ENCODE measurements around the gene ASTN1. TPM values are rescaled to one million over a fixed set of nuclear protein-coding genes. Genes with fewer than 3 reads are reported as not detected.

ASTN1 gene
- total RNA-seq, 1 experiment from 2014 or later, result 0.13 TPM

DNA sequence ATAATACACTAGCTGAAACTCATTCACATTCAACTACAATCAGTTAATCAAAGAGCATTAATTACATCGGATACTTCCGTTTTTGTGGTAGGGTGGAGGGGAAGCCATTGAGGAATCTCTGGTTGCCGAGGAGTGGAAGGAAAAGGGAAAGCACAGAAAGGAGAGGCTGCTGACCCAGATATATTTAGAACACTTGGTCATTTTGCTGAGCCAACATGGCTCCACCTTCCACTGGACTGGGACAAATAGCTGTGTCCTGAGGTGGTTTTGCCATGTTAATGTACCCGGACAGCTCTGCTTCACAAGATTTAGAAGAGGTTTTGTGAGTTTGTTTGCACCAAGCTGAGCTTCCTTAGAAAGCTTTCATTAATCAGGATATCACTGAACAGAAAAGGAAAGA lies 26.2 kb downstream of the ASTN1 start:
- H3K4me1 ChIP-seq (replicated peaks), result no peaks in the 10 kb centered on the region
- no peak for DNase-seq (ENCODE audit: low read depth in 1 of 2, low spot score in 2 of 2)
- H3K27ac ChIP-seq, result no peak overlapping the region
- no peak overlapping the region for H3K4me3 ChIP-seq
- no peaks in the 10 kb centered on the region; the same call in 1 of the 2 replicates for H3K27me3 ChIP-seq (replicated peaks)
- H3K9me3 ChIP-seq (replicated peaks), result no peaks in the 10 kb centered on the region
- no peaks in the 10 kb centered on the region for H3K36me3 ChIP-seq

DNA sequence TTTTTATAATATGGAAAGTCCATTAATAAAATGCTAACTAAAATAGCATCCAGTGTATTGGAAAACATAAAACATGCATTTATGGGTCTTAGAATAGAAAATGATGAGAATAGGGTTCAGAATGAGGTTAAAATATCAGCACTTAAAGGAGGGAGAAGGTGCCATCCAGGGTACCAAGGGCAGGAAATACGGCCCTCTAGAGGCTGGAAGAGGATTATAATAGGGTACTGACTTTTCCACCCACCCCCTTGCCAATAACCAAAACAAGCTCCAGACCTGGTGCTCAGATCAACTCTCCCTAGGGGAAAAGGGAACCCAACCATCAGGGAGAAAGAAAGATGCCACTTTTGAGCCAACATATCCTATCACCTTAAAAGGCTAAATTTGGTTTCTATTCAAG lies 26.7 kb downstream of the ASTN1 start:
- Histone ChIP-seq H3K4me3 (no peak overlapping the region), H3K27me3 (replicated peaks) (no peaks in the 10 kb centered on the region; the same call in 1 of the 2 replicates), H3K9me3 (replicated peaks) (no peaks in the 10 kb centered on the region), H3K4me1 (replicated peaks) (no peaks in the 10 kb centered on the region), H3K27ac (no peak overlapping the region), H3K36me3 (no peaks in the 10 kb centered on the region)
- no peak for DNase-seq (ENCODE audit: low read depth in 1 of 2, low spot score in 2 of 2)

DNA sequence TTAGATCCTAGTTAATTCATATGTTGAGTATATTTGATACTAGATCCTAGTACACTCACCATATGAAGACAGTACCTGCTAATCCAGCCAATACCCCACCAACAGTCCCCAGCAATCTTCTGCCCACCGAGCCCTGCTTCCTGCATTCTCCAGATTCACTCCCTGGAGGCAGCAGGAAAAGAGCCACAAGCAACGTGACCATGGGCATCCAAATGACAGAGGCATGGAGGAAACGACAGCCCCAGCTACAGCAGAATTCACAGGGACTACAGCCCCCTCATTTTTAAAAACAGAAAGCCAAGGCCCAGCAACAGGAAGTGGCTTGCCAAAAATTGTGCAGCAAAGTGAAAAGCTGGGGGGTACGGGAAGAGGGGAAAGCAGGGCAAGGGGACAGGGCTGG lies 29.3 kb downstream of the ASTN1 start:
- H3K27me3 ChIP-seq (replicated peaks), result no peaks in the 10 kb centered on the region

DNA sequence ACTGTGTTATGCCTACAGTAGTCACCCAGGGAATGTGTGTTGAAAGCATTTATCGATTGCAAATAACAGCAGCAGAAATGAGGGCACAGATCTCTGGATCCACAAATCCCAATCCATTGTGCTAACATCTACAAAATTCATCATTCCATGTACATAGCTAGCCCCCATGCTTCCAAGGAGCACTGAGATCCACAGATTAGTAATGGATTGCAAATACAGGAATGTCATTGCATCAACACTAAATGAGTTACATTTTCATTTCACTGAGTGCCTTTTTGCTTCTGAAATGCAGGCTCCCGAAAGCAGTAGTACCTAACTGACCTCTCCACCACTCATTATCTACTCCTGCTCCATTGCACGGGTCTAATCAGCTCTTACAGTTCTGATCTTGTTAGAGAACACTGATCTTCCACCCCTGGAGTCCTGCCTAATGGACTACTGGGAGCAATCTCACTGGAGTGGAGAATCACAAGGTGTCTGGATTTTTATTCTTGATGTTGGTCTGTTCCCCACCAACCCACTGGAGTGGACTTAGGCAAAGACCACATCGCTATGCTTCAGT lies 30.5 kb downstream of the ASTN1 start:
- DNase-seq (ENCODE audit: low read depth in 1 of 2, low spot score in 2 of 2), result no peak
- Histone ChIP-seq H3K27ac (no peak overlapping the region), H3K4me3 (no peak overlapping the region), H3K9me3 (replicated peaks) (no peaks in the 10 kb centered on the region), H3K4me1 (replicated peaks) (no peaks in the 10 kb centered on the region), H3K36me3 (no peaks in the 10 kb centered on the region), H3K27me3 (replicated peaks) (no peaks in the 10 kb centered on the region)

More for the DNA sequence above, 29.3 kb downstream of the ASTN1 start:
- DNase-seq (ENCODE audit: low read depth in 1 of 2, low spot score in 2 of 2), result no peak
- no peaks in the 10 kb centered on the region for H3K4me1 ChIP-seq (replicated peaks)
- no peaks in the 10 kb centered on the region for H3K9me3 ChIP-seq (replicated peaks)
- no peaks in the 10 kb centered on the region for H3K36me3 ChIP-seq
- H3K4me3 ChIP-seq, result no peak overlapping the region
- H3K27ac ChIP-seq, result no peak overlapping the region

DNA sequence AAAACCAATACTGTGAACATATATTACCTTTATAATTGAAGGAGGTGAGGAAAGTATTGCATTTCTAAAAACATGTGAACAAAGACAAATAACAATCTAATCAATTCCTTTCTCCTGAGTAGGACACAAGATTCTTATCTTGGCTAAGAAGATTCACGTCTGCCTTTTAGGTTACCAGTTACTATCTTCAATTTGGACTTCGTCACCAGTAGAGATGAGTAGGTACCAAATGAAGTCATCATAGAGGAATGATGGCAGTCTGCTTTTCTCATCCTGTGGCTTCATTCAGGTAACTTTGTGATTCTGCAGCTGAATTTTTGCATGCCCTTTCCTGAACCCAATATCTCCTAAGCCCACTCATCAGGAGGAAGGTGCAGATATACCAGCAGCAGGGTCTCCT lies 32.4 kb downstream of the ASTN1 start:
- H3K9me3 ChIP-seq (replicated peaks), result no peaks in the 10 kb centered on the region
- H3K4me3 ChIP-seq, result no peak overlapping the region
- no peaks in the 10 kb centered on the region for H3K27me3 ChIP-seq (replicated peaks)
- H3K36me3 ChIP-seq, result no peaks in the 10 kb centered on the region
- H3K27ac ChIP-seq, result no peak overlapping the region
- no peaks in the 10 kb centered on the region for H3K4me1 ChIP-seq (replicated peaks)
- DNase-seq (ENCODE audit: low read depth in 1 of 2, low spot score in 2 of 2), result no peak

DNA sequence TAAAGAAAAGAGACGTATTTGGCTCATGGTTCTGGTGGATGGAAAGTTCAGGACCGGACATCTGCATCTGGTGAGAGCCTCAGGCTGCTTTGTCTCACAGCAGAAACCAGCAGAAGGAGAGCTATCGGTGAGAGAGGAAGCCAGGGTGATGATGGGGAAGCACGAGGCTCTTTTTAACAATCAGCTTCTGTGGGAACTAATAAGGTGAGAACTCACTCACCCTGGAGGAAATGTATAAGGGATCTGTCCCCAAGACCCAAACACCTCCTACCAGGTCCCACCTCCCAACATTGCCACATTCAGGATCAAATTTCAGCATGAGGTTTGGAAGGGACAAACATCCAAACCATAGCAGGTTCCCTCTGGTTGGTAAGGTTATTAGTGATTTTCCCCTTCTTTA lies 32.8 kb downstream of the ASTN1 start:
- Histone ChIP-seq H3K27ac (no peak overlapping the region), H3K4me3 (no peak overlapping the region), H3K4me1 (replicated peaks) (no peaks in the 10 kb centered on the region), H3K36me3 (no peaks in the 10 kb centered on the region), H3K9me3 (replicated peaks) (no peaks in the 10 kb centered on the region), H3K27me3 (replicated peaks) (no peaks in the 10 kb centered on the region)
- no peak for DNase-seq (ENCODE audit: low read depth in 1 of 2, low spot score in 2 of 2)

DNA sequence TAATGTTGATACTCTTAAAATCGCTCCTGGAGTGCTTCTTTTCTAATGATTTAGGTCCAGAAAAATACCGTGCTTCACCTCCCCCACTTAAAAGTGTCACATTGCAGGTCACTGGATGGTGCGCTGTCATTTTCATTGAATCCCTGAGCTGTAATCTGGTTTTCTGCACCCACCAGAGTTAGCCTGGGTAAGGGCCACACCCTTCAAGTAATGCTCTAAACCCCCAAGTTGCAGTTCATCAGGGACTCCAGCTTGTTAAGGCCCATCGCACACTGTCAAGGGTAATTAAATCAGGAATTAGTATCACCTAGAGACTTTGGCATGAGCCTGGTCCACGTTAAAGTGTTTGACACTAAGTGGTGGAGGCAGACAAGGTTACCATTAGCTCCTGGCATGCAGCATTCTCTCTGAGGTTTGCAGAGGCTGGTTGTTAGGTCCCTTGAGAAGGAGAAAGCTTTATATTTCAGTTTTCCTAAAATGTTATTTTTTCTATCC lies 34.0 kb downstream of the ASTN1 start:
- Histone ChIP-seq H3K4me1 (replicated peaks) (no peaks in the 10 kb centered on the region), H3K9me3 (replicated peaks) (no peaks in the 10 kb centered on the region), H3K4me3 (no peak overlapping the region), H3K36me3 (no peaks in the 10 kb centered on the region), H3K27ac (no peak overlapping the region), H3K27me3 (replicated peaks) (no peaks in the 10 kb centered on the region)
- DNase-seq (ENCODE audit: low read depth in 1 of 2, low spot score in 2 of 2), result no peak

DNA sequence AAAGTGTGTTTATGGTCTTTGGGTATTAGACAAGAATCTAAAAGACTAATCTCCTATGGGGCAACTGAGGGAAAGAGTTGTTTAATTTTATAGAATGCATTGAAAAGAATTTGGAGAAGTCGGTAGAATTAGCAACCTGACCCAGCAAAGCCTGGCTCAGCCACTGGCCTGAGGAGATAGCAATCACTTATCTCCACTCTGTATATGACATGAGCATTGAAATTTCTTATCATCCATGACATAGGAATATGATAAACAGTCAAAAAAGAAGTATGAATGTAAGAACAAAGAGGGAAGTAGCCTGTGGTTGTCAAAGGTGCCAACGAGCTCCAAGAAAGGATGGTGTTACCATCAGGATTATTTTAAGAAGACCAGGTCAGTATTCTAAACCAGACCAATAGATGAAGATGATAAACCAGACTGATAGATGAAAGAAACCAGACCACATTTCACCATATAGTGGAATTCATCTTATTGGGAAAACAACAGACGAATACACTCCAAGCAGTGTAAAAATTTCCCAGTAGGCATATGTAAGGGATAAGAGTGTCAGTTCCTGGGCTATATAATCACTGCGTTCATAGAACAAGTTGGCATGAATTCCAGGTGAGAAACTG lies 35.7 kb downstream of the ASTN1 start:
- Histone ChIP-seq H3K4me1 (replicated peaks) (no peaks in the 10 kb centered on the region), H3K36me3 (no peaks in the 10 kb centered on the region), H3K9me3 (replicated peaks) (no peaks in the 10 kb centered on the region)

DNA sequence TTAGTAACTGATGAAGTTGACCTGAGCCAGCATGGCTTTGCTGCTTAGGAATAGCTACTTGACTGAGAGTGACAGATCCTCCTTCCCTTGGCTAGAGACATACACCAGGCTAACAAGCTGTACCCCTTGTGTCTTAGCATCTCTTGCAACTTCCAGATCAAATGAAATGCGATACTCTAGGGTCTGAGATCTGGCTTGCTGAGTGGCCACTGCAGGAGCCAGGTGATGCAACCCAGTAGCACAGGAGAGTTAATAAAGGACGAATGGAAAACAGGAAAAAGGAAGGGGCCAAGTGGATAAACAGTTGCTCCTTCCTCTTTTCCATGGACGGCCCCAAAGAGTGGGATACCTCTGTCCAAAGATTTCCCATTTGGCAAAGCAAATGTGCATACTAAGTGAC lies 38.2 kb downstream of the ASTN1 start:
- H3K36me3 ChIP-seq, result no peaks in the 10 kb centered on the region
- H3K27me3 ChIP-seq (replicated peaks), result peaks cover 5% of the 10 kb centered on the region; the same call in 1 of the 2 replicates
- DNase-seq (ENCODE audit: low read depth in 1 of 2, low spot score in 2 of 2), result no peak
- no peaks in the 10 kb centered on the region for H3K9me3 ChIP-seq (replicated peaks)
- H3K4me3 ChIP-seq, result no peak overlapping the region
- no peak overlapping the region for H3K27ac ChIP-seq
- H3K4me1 ChIP-seq (replicated peaks), result no peaks in the 10 kb centered on the region

More for the DNA sequence above, 35.7 kb downstream of the ASTN1 start:
- Histone ChIP-seq H3K27ac (no peak overlapping the region), H3K27me3 (replicated peaks) (peaks cover 5% of the 10 kb centered on the region; the same call in 1 of the 2 replicates), H3K4me3 (no peak overlapping the region)
- no peak for DNase-seq (ENCODE audit: low read depth in 1 of 2, low spot score in 2 of 2)

DNA sequence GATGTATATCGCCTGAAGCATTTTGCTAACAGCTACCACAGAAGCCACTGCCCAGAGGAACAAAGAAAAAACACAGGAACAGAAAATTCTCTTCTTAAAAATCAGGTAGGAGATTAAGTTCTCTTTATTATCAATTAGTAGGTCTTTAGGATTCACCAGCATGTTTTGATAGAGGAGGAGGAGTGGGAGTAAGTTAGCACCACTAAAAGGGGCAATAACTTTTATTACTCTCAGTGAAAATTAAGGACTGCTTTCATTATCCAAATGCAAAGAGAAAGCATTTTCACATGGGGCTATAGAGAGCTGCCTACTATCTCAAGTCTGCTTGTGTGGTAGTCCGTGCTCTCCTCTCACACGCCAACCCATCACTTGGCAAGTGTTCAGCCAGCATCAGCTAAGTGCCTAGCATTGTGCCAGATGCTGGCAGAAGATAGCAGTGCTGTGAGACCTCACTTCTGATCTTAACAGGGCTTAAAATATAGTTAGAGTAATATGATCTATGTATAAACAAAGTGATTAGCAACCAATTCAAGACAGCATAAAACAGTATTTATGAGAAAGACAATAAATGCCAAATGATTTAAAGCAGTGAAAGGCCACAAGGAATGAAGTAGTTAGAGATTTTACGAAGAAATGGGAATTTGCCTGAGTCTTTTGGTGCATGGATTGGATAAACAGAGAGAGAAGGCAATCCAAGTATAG lies 39.8 kb downstream of the ASTN1 start:
- Histone ChIP-seq H3K9me3 (replicated peaks) (no peaks in the 10 kb centered on the region), H3K27me3 (replicated peaks) (peaks cover 5% of the 10 kb centered on the region; the same call in 1 of the 2 replicates), H3K4me1 (replicated peaks) (no peaks in the 10 kb centered on the region), H3K36me3 (no peaks in the 10 kb centered on the region), H3K27ac (no peak overlapping the region), H3K4me3 (no peak overlapping the region)
- no peak for DNase-seq (ENCODE audit: low read depth in 1 of 2, low spot score in 2 of 2)

DNA sequence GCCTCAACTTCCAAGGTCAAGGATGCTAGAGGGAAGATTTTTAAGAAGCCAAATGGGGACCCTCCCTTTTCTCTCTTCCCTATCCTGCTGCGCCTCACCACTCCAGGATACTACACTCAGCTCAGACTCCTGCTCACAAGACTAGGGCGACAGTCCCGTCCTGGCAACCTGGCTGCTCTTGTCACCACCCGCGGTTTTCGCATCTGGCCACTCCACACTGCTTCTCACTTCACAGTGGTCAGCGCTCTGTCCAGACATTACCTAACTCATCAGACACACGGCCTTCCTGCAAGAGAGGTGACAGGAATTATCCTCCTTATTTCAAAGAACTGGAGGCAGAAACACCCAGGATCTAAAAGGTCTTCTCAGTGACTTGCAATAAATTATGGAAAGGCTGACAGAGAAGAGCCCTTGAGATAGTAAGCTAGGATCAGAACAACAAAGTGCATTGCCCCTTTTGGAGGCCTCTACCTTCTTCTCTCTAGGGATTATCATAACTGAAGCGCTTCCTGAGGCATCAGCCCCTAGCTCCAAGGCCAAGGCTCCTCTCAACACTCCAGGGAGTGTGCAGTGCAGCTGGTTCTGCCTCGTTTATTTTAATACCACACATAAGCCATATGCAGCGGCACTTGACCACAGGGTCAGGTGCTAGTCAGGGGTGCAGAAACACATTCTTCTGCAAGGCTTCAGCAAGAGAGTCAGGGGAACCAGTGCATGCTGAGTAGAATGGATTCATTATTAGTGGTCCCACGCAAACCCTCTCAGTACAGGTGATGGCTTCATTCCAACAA lies 41.9 kb downstream of the ASTN1 start:
- Histone ChIP-seq H3K27me3 (replicated peaks) (peaks cover 5% of the 10 kb centered on the region; the same call in 1 of the 2 replicates), H3K4me3 (no peak overlapping the region), H3K4me1 (replicated peaks) (no peaks in the 10 kb centered on the region), H3K9me3 (replicated peaks) (no peaks in the 10 kb centered on the region), H3K27ac (no peak overlapping the region), H3K36me3 (no peaks in the 10 kb centered on the region)
- DNase-seq (ENCODE audit: low read depth in 1 of 2, low spot score in 2 of 2), result no peak

DNA sequence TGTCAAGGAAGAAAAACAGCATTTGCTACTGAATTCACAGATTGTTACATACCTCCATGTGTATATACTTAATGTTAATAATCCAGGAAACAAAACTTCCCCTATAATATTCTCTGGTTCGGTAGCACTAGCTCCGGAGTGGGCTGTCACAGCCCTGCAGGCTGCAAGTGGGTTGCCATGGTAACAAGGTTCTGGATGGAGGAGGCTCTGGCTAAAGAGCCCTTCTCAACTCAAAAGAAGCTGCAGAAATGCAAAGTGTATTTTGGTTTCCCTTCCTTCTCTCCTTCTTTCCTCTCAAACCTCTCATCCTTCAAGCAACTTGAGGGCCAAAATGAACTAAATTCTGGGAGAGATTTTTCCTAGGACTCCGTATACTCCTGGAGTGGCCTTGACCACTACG lies 45.2 kb downstream of the ASTN1 start:
- Histone ChIP-seq H3K9me3 (replicated peaks) (no peaks in the 10 kb centered on the region), H3K27me3 (replicated peaks) (no peaks in the 10 kb centered on the region), H3K4me3 (no peak overlapping the region), H3K36me3 (no peaks in the 10 kb centered on the region), H3K27ac (no peak overlapping the region), H3K4me1 (replicated peaks) (no peaks in the 10 kb centered on the region)
- DNase-seq (ENCODE audit: low read depth in 1 of 2, low spot score in 2 of 2), result no peak

DNA sequence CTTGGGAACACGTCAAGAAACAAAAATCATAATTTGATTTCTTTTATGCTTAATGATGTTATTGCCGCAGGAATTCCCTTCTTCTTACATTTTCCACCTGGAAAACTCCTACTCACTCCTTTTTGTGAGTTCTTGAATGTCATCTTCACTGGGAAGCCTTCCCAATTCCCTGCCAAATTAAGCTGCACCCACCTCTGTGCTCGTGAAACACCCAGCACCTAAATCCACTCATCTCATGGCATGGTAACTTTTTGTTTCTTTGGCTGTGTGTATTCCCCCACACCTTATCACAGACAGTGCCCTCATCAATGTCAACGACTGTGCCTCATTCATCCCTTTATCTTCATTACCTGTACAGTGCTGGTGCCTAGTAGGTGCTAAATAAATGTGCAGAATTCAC lies 45.6 kb downstream of the ASTN1 start:
- no peaks in the 10 kb centered on the region for H3K27me3 ChIP-seq (replicated peaks)
- H3K27ac ChIP-seq, result no peak overlapping the region
- H3K36me3 ChIP-seq, result no peaks in the 10 kb centered on the region
- no peaks in the 10 kb centered on the region for H3K4me1 ChIP-seq (replicated peaks)
- no peak overlapping the region for H3K4me3 ChIP-seq
- no peak for DNase-seq (ENCODE audit: low read depth in 1 of 2, low spot score in 2 of 2)
- no peaks in the 10 kb centered on the region for H3K9me3 ChIP-seq (replicated peaks)

DNA sequence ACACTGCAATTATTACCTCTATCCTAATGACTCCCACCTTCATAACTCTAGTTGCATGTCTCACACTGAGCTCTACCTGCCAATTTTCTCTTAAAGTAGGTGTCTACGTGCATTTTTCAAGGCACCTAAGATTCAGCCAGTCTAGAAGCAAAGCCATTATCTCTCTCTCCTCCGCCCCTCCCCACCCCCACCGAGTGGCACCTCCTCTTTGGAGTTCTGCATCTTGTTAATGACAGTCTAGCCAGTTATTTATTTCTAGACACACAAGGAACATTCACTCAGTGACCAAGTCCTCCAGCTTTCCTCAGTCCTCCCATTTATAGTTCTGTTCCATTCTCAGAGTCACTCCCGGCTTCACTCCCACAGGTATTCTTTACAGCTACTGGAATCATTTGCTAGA lies 47.6 kb downstream of the ASTN1 start:
- no peak for DNase-seq (ENCODE audit: low read depth in 1 of 2, low spot score in 2 of 2)
- no peaks in the 10 kb centered on the region for H3K36me3 ChIP-seq
- H3K27me3 ChIP-seq (replicated peaks), result no peaks in the 10 kb centered on the region
- H3K9me3 ChIP-seq (replicated peaks), result no peaks in the 10 kb centered on the region
- no peaks in the 10 kb centered on the region for H3K4me1 ChIP-seq (replicated peaks)
- H3K4me3 ChIP-seq, result no peak overlapping the region
- no peak overlapping the region for H3K27ac ChIP-seq

All from SJSA1 (cell line).